Stimulated activated CD8-positive, alpha-beta memory T cell treated with anti-CD3 and anti-CD28 coated beads, Interleukin-15, amount 100 ng/mL, for 48 hours (primary cell): Measurements from ENCODE around the gene PTN.
"Not testable (repeated sequence)": the region's sequence is repeated elsewhere in the genome, so short reads cannot be mapped to it uniquely, and the experiment has no call there.

Experiments used
- DNase-seq, 2 donors: peaks; one replicate each; pipeline ENCODE4 v3.0.0-alpha.2; 2020; ENCODE audit warnings: low read depth in 2 of 2

The PTN gene

GRCh38 chr7:137266764-137267163, 76.8 kb downstream of the PTN start:
- no peak for DNase-seq

GRCh38 chr7:137265480-137265879, 78.1 kb downstream of the PTN start:
- DNase-seq, result not testable (repeated sequence)

GRCh38 chr7:137262599-137262998, 80.9 kb downstream of the PTN start:
- DNase-seq, result no peak

GRCh38 chr7:137258552-137258951, 85.0 kb downstream of the PTN start:
- DNase-seq, result no peak

- DNase-seq, result no peak
These were observed 88.8 kb downstream of the PTN start for GRCh38 chr7:137254766-137255165.

GRCh38 chr7:137245890-137246289, 97.6 kb downstream of the PTN start:
- no peak for DNase-seq

GRCh38 chr7:137245186-137245585, 98.3 kb downstream of the PTN start:
- no peak for DNase-seq

- no peak for DNase-seq
These were observed 99.8 kb downstream of the PTN start for GRCh38 chr7:137243741-137244140.

- no peak for DNase-seq
These were observed 100.9 kb downstream of the PTN start for GRCh38 chr7:137242616-137243015.

GRCh38 chr7:137241655-137242360, 101.7 kb downstream of the PTN start:
- no peak for DNase-seq

- not testable (repeated sequence) for DNase-seq
These were observed 104.3 kb downstream of the PTN start for GRCh38 chr7:137239186-137239585.

- no peak for DNase-seq
These were observed 108.1 kb downstream of the PTN start for GRCh38 chr7:137235434-137235833.

GRCh38 chr7:137231167-137231566, 112.4 kb downstream of the PTN start:
- no peak for DNase-seq

GRCh38 chr7:137221467-137221866, 122.1 kb downstream of the PTN start:
- no peak for DNase-seq

GRCh38 chr7:137213744-137214143, 129.8 kb downstream of the PTN start:
- DNase-seq, result no peak

- no peak for DNase-seq
These were observed 134.2 kb downstream of the PTN start for GRCh38 chr7:137209151-137209817.

GRCh38 chr7:137206770-137207169, 136.8 kb downstream of the PTN start:
- no peak for DNase-seq

- DNase-seq, result no peak
These were observed 139.3 kb downstream of the PTN start for GRCh38 chr7:137204246-137204645.

- no peak for DNase-seq
These were observed 140.2 kb downstream of the PTN start for GRCh38 chr7:137203351-137203750.

GRCh38 chr7:137196648-137197047, 146.9 kb downstream of the PTN start:
- DNase-seq, result no peak

- no peak for DNase-seq
These were observed 147.5 kb downstream of the PTN start for GRCh38 chr7:137195996-137196395.

- not testable (repeated sequence) for DNase-seq
These were observed 161.9 kb downstream of the PTN start for GRCh38 chr7:137181619-137182018.
